Mesothelial cell of epicardium (in vitro differentiated cells): Measurements from ENCODE around the gene BAHCC1. TPM values are rescaled to one million over a fixed set of nuclear protein-coding genes. Genes with fewer than 3 reads are reported as not detected.

Experiments used
- DNase-seq, 2 experiments: peaks; one replicate each; pipeline ENCODE4 v3.0.0; 2021; ENCODE audit warnings: low spot score in 2 of 2; ENCODE audit not compliant: unreplicated experiment in 2 of 2
- H3K27ac Mint-ChIP-seq: 2 replicates; pipeline ENCODE4 v1.8.0; 2021; ENCODE audit warnings: mixed read lengths
- H3K27me3 Mint-ChIP-seq: 2 replicates; pipeline ENCODE4 v1.8.0; 2021; ENCODE audit warnings: low read depth, mixed read lengths
- H3K36me3 Mint-ChIP-seq: 2 replicates; pipeline ENCODE4 v1.8.0; 2021; ENCODE audit warnings: mixed read lengths
- H3K4me1 Mint-ChIP-seq: 2 replicates; pipeline ENCODE4 v1.8.0; 2021; ENCODE audit warnings: mixed read lengths
- H3K4me3 Mint-ChIP-seq: 2 replicates; pipeline ENCODE4 v1.8.0; 2021; ENCODE audit warnings: mild to moderate bottlenecking, moderate library complexity, mixed read lengths
- H3K9me3 Mint-ChIP-seq: 2 replicates; pipeline ENCODE4 v1.8.0; 2021; ENCODE audit warnings: mixed read lengths
- CTCF ChIP-seq: fragments of 200-600 bp; sonication (generic); IDR thresholded peaks from one replicate; pipeline ENCODE4 v1.5.0; 2021; ENCODE audit warnings: antibody characterized with exemption; ENCODE audit not compliant: unreplicated experiment
- total RNA-seq: library from RNA; stranded (reverse); gene quantifications from 3 replicates; pipeline ENCODE4 v1.2.1, GENCODE V29; 2021

The BAHCC1 gene
- total RNA-seq, 1 donor from 2014 or later = 34.9 TPM

- peaks cover 2% of the 10 kb centered on the region for H3K36me3 Mint-ChIP-seq
- no peak for DNase-seq
- H3K27ac Mint-ChIP-seq = no peak overlapping the region
- peaks cover 10% of the 10 kb centered on the region for H3K4me1 Mint-ChIP-seq
- no peak overlapping the region for H3K4me3 Mint-ChIP-seq
- no peaks in the 10 kb centered on the region for H3K27me3 Mint-ChIP-seq
- no peak for TF ChIP-seq CTCF
- no peaks in the 10 kb centered on the region for H3K9me3 Mint-ChIP-seq
Measured at GRCh38 chr17:81466564-81467472, 71.6 kb downstream of the BAHCC1 start.

GRCh38 chr17:81468111-81468769 lies 73.0 kb downstream of the BAHCC1 start:
- DNase-seq = no peak
- H3K4me1 Mint-ChIP-seq = peaks cover 10% of the 10 kb centered on the region
- no peak for TF ChIP-seq CTCF
- no peaks in the 10 kb centered on the region for H3K27me3 Mint-ChIP-seq
- peaks cover 2% of the 10 kb centered on the region for H3K36me3 Mint-ChIP-seq
- no peak overlapping the region for H3K4me3 Mint-ChIP-seq
- H3K27ac Mint-ChIP-seq = no peak overlapping the region
- H3K9me3 Mint-ChIP-seq = no peaks in the 10 kb centered on the region

- no peaks in the 10 kb centered on the region for H3K36me3 Mint-ChIP-seq
- no peaks in the 10 kb centered on the region for H3K27me3 Mint-ChIP-seq
- H3K4me3 Mint-ChIP-seq = no peak overlapping the region
- no peak overlapping the region for H3K27ac Mint-ChIP-seq
- TF ChIP-seq CTCF = no peak
- H3K9me3 Mint-ChIP-seq = no peaks in the 10 kb centered on the region
- H3K4me1 Mint-ChIP-seq = peaks cover 10% of the 10 kb centered on the region
- DNase-seq = no peak
Measured at GRCh38 chr17:81468770-81469121, 73.5 kb downstream of the BAHCC1 start.

- Mint-ChIP-seq H3K27ac (no peak overlapping the region), H3K36me3 (no peaks in the 10 kb centered on the region), H3K4me1 (peaks cover 10% of the 10 kb centered on the region), H3K27me3 (no peaks in the 10 kb centered on the region), H3K9me3 (no peaks in the 10 kb centered on the region), H3K4me3 (no peak overlapping the region)
- TF ChIP-seq CTCF = no peak
- no peak for DNase-seq
Measured at GRCh38 chr17:81469266-81469665, 74.0 kb downstream of the BAHCC1 start.

- Mint-ChIP-seq H3K4me3 (no peak overlapping the region), H3K27ac (peak overlapping the region; percentile 18), H3K36me3 (no peaks in the 10 kb centered on the region), H3K27me3 (no peaks in the 10 kb centered on the region), H3K9me3 (no peaks in the 10 kb centered on the region), H3K4me1 (peaks cover 10% of the 10 kb centered on the region)
- no peak for TF ChIP-seq CTCF
- DNase-seq = no peak
Measured at GRCh38 chr17:81470270-81470943, 75.2 kb downstream of the BAHCC1 start.
